Retinal pigment epithelial cell (primary cell): ENCODE measurements around the gene LMAN1L.

Experiments used
- DNase-seq: peaks from one replicate; pipeline ENCODE4 v3.0.0-alpha.2; 2010; ENCODE audit warnings: low read depth
- H3K4me3 ChIP-seq: 2 replicates; pipeline ENCODE4 v1.5.1; 2011; ENCODE audit warnings: mild to moderate bottlenecking, low read length, control low read depth, moderate library complexity
- CTCF ChIP-seq: conservative IDR thresholded peaks from 2 replicates; pipeline ENCODE4 v1.5.1; 2011; ENCODE audit warnings: low read depth, low read length, control low read depth, inconsistent platforms

LMAN1L gene

GRCh38 chr15:74770211-74770903 lies 42.3 kb upstream of the LMAN1L start:
- H3K4me3 ChIP-seq = no peak overlapping the region
- no peak for TF ChIP-seq CTCF
- no peak for DNase-seq

- TF ChIP-seq CTCF = no peak
- no peak for DNase-seq
- no peak overlapping the region for H3K4me3 ChIP-seq
Measured at GRCh38 chr15:74773329-74773728, 39.3 kb upstream of the LMAN1L start.

GRCh38 chr15:74773731-74774252 lies 38.8 kb upstream of the LMAN1L start:
- no peak overlapping the region for H3K4me3 ChIP-seq
- no peak for TF ChIP-seq CTCF
- DNase-seq = no peak

GRCh38 chr15:74775132-74775562 lies 37.5 kb upstream of the LMAN1L start:
- no peak for DNase-seq
- no peak for TF ChIP-seq CTCF
- H3K4me3 ChIP-seq = no peak overlapping the region

GRCh38 chr15:74775894-74776293 lies 36.7 kb upstream of the LMAN1L start:
- no peak for DNase-seq

GRCh38 chr15:74776821-74777768 lies 35.5 kb upstream of the LMAN1L start:
- DNase-seq = no peak
- TF ChIP-seq CTCF = no peak
- no peak overlapping the region for H3K4me3 ChIP-seq

More at GRCh38 chr15:74775894-74776293, 36.7 kb upstream of the LMAN1L start:
- no peak for TF ChIP-seq CTCF
- no peak overlapping the region for H3K4me3 ChIP-seq
